Measurements from ENCODE around the gene NAALADL2. TPM values are rescaled to one million over a fixed set of nuclear protein-coding genes. Genes with fewer than 3 reads are reported as not detected.

The NAALADL2 gene
- total RNA-seq, 2 donors from 2014 or later, result 8.5 to 24.3 TPM

DNA sequence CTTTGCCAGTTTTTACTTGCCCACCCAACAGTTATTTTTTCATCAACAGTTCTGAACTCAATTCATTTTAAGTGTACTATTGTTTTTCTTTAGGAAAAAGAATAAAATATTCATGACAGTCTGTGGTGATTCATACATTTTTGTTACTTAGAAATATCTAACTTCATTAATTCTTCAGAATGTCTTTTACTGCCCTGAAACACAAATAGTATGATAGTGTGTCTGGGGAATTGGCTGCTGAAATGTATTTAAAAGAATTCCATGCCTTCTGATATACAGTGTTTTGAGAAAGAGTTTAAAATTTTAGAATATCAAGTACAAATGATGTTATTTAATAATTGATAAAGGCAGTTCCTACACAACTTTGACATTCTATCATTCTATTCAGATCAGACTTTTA lies 854.1 kb downstream of the NAALADL2 start:
- Histone ChIP-seq H3K36me3 (no peaks in the 10 kb centered on the region), H3K9ac (ENCODE audit: low read depth in 2 of 2, low read length in 2 of 2) (no peak overlapping the region), H3K9me3 (no peaks in the 10 kb centered on the region), H3K4me3 (no peak overlapping the region), H3K27me3 (no peaks in the 10 kb centered on the region), H3K4me1 (no peaks in the 10 kb centered on the region), H3K27ac (no peak overlapping the region)
- intact Hi-C loops (cut with DNase I), result no loop called here
- TF ChIP-seq, protein P1, sequence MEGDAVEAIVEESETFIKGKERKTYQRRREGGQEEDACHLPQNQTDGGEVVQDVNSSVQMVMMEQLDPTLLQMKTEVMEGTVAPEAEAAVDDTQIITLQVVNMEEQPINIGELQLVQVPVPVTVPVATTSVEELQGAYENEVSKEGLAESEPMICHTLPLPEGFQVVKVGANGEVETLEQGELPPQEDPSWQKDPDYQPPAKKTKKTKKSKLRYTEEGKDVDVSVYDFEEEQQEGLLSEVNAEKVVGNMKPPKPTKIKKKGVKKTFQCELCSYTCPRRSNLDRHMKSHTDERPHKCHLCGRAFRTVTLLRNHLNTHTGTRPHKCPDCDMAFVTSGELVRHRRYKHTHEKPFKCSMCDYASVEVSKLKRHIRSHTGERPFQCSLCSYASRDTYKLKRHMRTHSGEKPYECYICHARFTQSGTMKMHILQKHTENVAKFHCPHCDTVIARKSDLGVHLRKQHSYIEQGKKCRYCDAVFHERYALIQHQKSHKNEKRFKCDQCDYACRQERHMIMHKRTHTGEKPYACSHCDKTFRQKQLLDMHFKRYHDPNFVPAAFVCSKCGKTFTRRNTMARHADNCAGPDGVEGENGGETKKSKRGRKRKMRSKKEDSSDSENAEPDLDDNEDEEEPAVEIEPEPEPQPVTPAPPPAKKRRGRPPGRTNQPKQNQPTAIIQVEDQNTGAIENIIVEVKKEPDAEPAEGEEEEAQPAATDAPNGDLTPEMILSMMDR (IDR thresholded peaks at IDR 0.05), result no peak
- no peak for DNase-seq

GRCh38 chr3:175716446-175716845 lies 857.3 kb downstream of the NAALADL2 start:
- Histone ChIP-seq H3K9ac (ENCODE audit: low read depth in 2 of 2, low read length in 2 of 2) (no peak overlapping the region), H3K27ac (no peak overlapping the region), H3K4me3 (no peak overlapping the region), H3K36me3 (no peaks in the 10 kb centered on the region), H3K9me3 (no peaks in the 10 kb centered on the region), H3K27me3 (no peaks in the 10 kb centered on the region), H3K4me1 (no peaks in the 10 kb centered on the region)
- intact Hi-C loops (cut with DNase I), result no loop called here
- DNase-seq, result no peak
- TF ChIP-seq, protein P1 (IDR thresholded peaks at IDR 0.05), result no peak

- no peak overlapping the region for H3K4me3 ChIP-seq
- TF ChIP-seq, protein P1 (IDR thresholded peaks at IDR 0.05), result no peak
- H3K9me3 ChIP-seq, result no peaks in the 10 kb centered on the region
- no peak for DNase-seq
- no peaks in the 10 kb centered on the region for H3K4me1 ChIP-seq
- H3K27me3 ChIP-seq, result no peaks in the 10 kb centered on the region
- H3K36me3 ChIP-seq, result no peaks in the 10 kb centered on the region
- no peak overlapping the region for H3K27ac ChIP-seq
- intact Hi-C loops (cut with DNase I), result no loop called here
- H3K9ac ChIP-seq (ENCODE audit: low read depth in 2 of 2, low read length in 2 of 2), result no peak overlapping the region
Measured at GRCh38 chr3:175726228-175726627, 867.1 kb downstream of the NAALADL2 start.

GRCh38 chr3:175728566-175728965 lies 869.4 kb downstream of the NAALADL2 start:
- Histone ChIP-seq H3K4me3 (no peak overlapping the region), H3K9ac (ENCODE audit: low read depth in 2 of 2, low read length in 2 of 2) (no peak overlapping the region), H3K9me3 (no peaks in the 10 kb centered on the region), H3K27ac (no peak overlapping the region), H3K36me3 (no peaks in the 10 kb centered on the region), H3K4me1 (no peaks in the 10 kb centered on the region), H3K27me3 (no peaks in the 10 kb centered on the region)
- DNase-seq, result no peak
- intact Hi-C loops (cut with DNase I), result no loop called here
- TF ChIP-seq, protein P1 (IDR thresholded peaks at IDR 0.05), result no peak

DNA sequence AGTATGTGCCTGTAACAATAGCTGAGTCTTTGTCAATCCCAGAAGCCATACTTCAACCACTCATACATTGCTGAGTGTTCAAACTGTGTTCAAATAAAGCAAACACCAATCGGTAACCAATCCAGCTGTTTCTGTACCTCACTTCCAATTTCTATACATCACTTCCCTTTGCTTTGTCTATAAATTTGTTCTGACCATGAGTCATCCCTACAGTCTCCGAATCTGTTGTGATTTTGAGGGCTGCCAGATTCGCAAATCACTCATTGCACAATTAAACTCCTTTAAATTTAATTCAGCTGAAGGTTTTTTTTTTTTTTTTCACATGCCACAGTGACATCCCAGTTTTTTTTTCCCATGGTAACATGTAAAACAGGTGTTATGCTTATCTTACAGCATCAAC lies 870.3 kb downstream of the NAALADL2 start:
- Histone ChIP-seq H3K9ac (ENCODE audit: low read depth in 2 of 2, low read length in 2 of 2) (no peak overlapping the region), H3K27ac (no peak overlapping the region), H3K9me3 (no peaks in the 10 kb centered on the region), H3K36me3 (no peaks in the 10 kb centered on the region), H3K4me3 (no peak overlapping the region), H3K4me1 (no peaks in the 10 kb centered on the region), H3K27me3 (no peaks in the 10 kb centered on the region)
- DNase-seq, result no peak
- intact Hi-C loops (cut with DNase I), result no loop called here
- TF ChIP-seq, protein P1 (IDR thresholded peaks at IDR 0.05), result no peak

- H3K9me3 ChIP-seq, result no peaks in the 10 kb centered on the region
- no peak for DNase-seq
- TF ChIP-seq, protein P1 (IDR thresholded peaks at IDR 0.05), result no peak
- intact Hi-C loops (cut with DNase I), result no loop called here
- H3K4me3 ChIP-seq, result no peak overlapping the region
- H3K36me3 ChIP-seq, result no peaks in the 10 kb centered on the region
- no peaks in the 10 kb centered on the region for H3K27me3 ChIP-seq
- no peak overlapping the region for H3K9ac ChIP-seq (ENCODE audit: low read depth in 2 of 2, low read length in 2 of 2)
- H3K4me1 ChIP-seq, result no peaks in the 10 kb centered on the region
- H3K27ac ChIP-seq, result no peak overlapping the region
Measured at GRCh38 chr3:175731543-175731942, 872.4 kb downstream of the NAALADL2 start.
